Common myeloid progenitor, CD34-positive (primary cell): ENCODE data around the gene SMPD3.

Experiments
- CTCF ChIA-PET: fragments of 350-600 bp; sonication (Branson Sonifier 250); formaldehyde crosslinking; loops from one replicate; lab custom pipeline; 2021; ENCODE audit warnings: antibody characterized with exemption; lab: Charles Lee
- POLR2A ChIA-PET: fragments of 350-600 bp; sonication (Branson Sonifier 250); formaldehyde crosslinking; loops from one replicate; lab custom pipeline; 2021; ENCODE audit warnings: antibody characterized with exemption; lab: Charles Lee
- DNase-seq, 3 donors: peaks; one replicate each; pipeline versions ENCODE4 v3.0.0 to v3.0.0-alpha.2; 2013
- H3K27ac ChIP-seq, 2 experiments: 1 replicate in 1 of 2; 2 replicates in 1 of 2; pipeline ENCODE4 v1.7.0; 2013; ENCODE audit warnings: inconsistent platforms in 2 of 2, low read length in 2 of 2, mild to moderate bottlenecking in 2 of 2, low read depth in 1 of 2, moderate library complexity in 1 of 2; ENCODE audit not compliant: severe bottlenecking in 2 of 2, insufficient read depth in 1 of 2, poor library complexity in 1 of 2
- H3K27me3 ChIP-seq, 5 experiments: replicated peaks in 2 of 5; 1 replicate in 3 of 5; 2 replicates in 2 of 5; pipeline versions ENCODE4 v1.6.1 to v1.7.0; 2013; ENCODE audit warnings: low read length in 4 of 5, mild to moderate bottlenecking in 2 of 5, moderate library complexity in 2 of 5, inconsistent platforms in 1 of 5; ENCODE audit not compliant: insufficient read depth in 5 of 5, control insufficient read depth in 4 of 5
- H3K36me3 ChIP-seq, 4 experiments: 1 replicate in 2 of 4; 2 replicates in 2 of 4; pipeline versions ENCODE4 v1.6.1 to v1.7.0; 2013; ENCODE audit warnings: low read length in 3 of 4, control low read depth in 1 of 4, mild to moderate bottlenecking in 1 of 4; ENCODE audit not compliant: control insufficient read depth in 4 of 4, insufficient read depth in 4 of 4
- H3K4me1 ChIP-seq, 4 experiments: 1 replicate in 3 of 4; 2 replicates in 1 of 4; pipeline versions ENCODE4 v1.6.1 to v1.7.1; 2013; ENCODE audit warnings: low read length in 3 of 4, mild to moderate bottlenecking in 3 of 4, control low read depth in 1 of 4, inconsistent platforms in 1 of 4, moderate library complexity in 1 of 4; ENCODE audit not compliant: control insufficient read depth in 4 of 4, insufficient read depth in 4 of 4; ENCODE audit errors: control extremely low read depth in 1 of 4
- H3K4me3 ChIP-seq, 7 experiments: 1 replicate in 4 of 7; 2 replicates in 3 of 7; pipeline versions ENCODE4 v1.5.1 to v1.7.0; 2013; ENCODE audit warnings: mild to moderate bottlenecking in 7 of 7, low read length in 6 of 7, moderate library complexity in 6 of 7, inconsistent platforms in 2 of 7, low read depth in 2 of 7, control low read depth in 1 of 7; ENCODE audit not compliant: insufficient read depth in 4 of 7, control insufficient read depth in 1 of 7; ENCODE audit errors: extremely low read depth in 1 of 7
- H3K9me3 ChIP-seq, 5 experiments: 1 replicate in 4 of 5; 2 replicates in 1 of 5; pipeline versions ENCODE4 v1.6.1 to v1.7.1; 2013; ENCODE audit warnings: low read length in 4 of 5, mild to moderate bottlenecking in 2 of 5, inconsistent platforms in 1 of 5, low read depth in 1 of 5, moderate library complexity in 1 of 5; ENCODE audit not compliant: control insufficient read depth in 4 of 5, insufficient read depth in 2 of 5; ENCODE audit errors: control extremely low read depth in 1 of 5
- WGBS: methylation state at CpG from one replicate; pipeline ENCODE4 v1.1.5; 2013; ENCODE audit not compliant: insufficient coverage; 5-methylcytosine and 5-hydroxymethylcytosine counted together

The SMPD3 gene

DNA sequence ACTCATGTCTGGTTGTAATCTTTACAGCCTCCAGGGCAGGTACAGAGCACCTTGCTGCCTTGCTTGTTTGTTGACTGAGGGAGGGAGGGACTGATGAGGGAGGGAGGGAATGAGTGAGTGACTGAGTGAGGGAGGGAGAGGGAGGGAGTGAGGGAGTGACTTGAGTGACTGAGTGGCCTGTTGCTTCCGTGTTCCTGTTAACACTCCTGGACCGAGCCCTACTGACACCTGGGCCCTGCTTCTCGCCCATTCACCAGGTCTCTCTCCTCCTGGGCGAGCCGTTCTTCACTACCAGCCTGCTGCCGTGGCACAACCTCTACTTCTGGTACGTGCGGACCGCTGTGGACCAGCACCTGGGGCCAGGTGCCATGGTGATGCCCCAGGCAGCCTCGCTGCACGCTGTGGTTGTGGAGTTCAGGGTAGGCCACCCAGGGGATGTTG lies 96.3 kb downstream of the SMPD3 start:
- Histone ChIP-seq H3K27me3 (no peaks in the 10 kb centered on the region), H3K4me1 (peaks cover 0 to 24% (median 21%) of the 10 kb centered on the region in 4 experiments), H3K27ac (no peak overlapping the region), H3K9me3 (no peaks in the 10 kb centered on the region), H3K4me3 (no peak overlapping the region), H3K36me3 (peaks cover 7 to 86% (median 63%) of the 10 kb centered on the region in 4 experiments)
- DNase-seq = no peak
- POLR2A ChIA-PET = no interaction called here
- 98% methylated on average over 11 of the region's 11 CpGs for WGBS
- CTCF ChIA-PET = interaction anchor here (6.6 kb wide), 1 partner anchor 17 kb away, joined by 48 read pairs; no protein-coding TSS in a partner anchor

DNA sequence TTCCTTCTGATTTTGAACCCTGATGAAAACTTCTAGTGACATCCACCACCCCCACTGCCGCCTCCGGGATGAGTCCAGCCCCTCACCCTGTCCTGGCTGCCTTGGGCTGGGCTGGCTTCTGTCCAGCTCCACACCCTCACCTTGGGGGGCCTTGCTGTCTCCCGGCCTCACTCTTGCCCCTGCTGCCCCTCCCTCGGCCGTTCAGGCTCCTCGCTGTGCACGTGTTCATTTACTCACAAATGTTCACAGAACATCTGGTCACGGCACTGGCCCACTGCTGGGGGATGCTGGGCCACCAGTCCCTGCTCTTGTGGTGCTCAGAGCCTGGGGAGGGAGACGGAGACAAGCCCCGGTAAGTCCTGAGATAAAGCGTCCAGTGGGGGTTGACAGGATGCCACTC lies 96.8 kb downstream of the SMPD3 start:
- no peak overlapping the region for H3K27ac ChIP-seq
- over 99% methylated on average over 11 of the region's 11 CpGs for WGBS
- no peak overlapping the region for H3K4me3 ChIP-seq
- no peaks in the 10 kb centered on the region for H3K9me3 ChIP-seq
- peaks cover 0 to 20% (median 16%) of the 10 kb centered on the region in 4 experiments for H3K4me1 ChIP-seq
- ChIA-PET POLR2A (no interaction called here), CTCF (no interaction called here)
- peaks cover 8 to 87% (median 64%) of the 10 kb centered on the region in 4 experiments for H3K36me3 ChIP-seq
- no peak for DNase-seq
- no peaks in the 10 kb centered on the region for H3K27me3 ChIP-seq

DNA sequence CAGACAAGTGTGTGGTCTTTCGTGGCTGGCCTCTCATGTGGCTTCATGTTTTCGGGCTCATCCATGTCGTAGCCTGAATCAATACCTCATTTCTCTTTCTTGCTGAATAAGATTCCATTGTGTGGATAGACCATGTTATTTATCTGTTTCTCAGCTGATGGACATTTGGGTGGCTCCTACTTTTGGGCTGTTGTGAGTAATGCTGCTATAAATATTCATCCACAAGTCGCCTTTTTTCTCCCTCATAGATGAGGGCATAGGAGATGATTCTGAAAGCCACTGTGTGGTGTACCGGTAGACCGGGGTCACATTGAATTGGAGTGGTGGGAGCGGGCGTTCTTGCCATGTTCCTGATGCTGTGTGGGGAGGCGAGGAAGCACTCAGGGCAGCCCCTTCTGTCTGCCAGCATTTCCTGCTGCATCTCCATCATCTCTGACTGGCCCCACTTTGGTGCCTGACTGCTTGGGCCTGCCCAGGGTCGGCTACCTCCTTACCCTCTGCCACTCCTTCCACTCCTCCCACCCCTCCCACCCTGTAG lies 97.4 kb downstream of the SMPD3 start:
- Histone ChIP-seq H3K4me3 (no peak overlapping the region), H3K4me1 (peaks cover 0 to 16% (median 10%) of the 10 kb centered on the region in 4 experiments), H3K36me3 (peaks cover 8 to 93% (median 70%) of the 10 kb centered on the region in 4 experiments), H3K27ac (no peak overlapping the region), H3K9me3 (no peaks in the 10 kb centered on the region), H3K27me3 (no peaks in the 10 kb centered on the region)
- 84% methylated on average over 2 of the region's 10 CpGs for WGBS
- ChIA-PET CTCF (no interaction called here), POLR2A (no interaction called here)
- no peak for DNase-seq

DNA sequence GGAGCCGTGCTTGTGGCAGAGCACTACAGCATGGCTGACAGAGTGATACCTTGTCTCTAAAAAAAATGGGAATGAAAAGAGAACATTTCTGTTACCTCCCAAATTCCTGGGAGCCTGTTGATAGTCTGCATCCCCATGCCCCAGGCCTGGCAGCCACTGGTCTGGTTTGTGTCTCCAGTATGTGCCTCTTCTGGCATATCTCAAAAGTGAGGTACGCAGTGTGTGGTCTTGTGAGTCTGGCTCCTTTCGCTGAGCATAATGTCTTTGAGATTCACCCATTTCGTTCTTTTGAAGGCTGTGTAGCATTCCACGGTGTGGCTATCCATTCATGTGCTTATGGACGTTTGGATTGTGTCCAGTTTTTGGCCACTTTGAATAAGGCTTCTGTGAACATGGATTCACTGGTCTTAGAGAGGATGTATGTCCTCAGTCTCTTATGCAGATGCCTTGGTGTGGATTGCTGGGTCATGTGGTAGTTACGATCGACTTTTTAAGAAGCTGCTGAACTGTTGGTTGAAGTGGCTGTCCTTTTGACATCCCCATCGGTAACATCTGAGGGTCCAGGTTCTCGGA lies 98.4 kb downstream of the SMPD3 start:
- POLR2A ChIA-PET = no interaction called here
- peaks cover 9 to 97% (median 75%) of the 10 kb centered on the region in 4 experiments for H3K36me3 ChIP-seq

DNA sequence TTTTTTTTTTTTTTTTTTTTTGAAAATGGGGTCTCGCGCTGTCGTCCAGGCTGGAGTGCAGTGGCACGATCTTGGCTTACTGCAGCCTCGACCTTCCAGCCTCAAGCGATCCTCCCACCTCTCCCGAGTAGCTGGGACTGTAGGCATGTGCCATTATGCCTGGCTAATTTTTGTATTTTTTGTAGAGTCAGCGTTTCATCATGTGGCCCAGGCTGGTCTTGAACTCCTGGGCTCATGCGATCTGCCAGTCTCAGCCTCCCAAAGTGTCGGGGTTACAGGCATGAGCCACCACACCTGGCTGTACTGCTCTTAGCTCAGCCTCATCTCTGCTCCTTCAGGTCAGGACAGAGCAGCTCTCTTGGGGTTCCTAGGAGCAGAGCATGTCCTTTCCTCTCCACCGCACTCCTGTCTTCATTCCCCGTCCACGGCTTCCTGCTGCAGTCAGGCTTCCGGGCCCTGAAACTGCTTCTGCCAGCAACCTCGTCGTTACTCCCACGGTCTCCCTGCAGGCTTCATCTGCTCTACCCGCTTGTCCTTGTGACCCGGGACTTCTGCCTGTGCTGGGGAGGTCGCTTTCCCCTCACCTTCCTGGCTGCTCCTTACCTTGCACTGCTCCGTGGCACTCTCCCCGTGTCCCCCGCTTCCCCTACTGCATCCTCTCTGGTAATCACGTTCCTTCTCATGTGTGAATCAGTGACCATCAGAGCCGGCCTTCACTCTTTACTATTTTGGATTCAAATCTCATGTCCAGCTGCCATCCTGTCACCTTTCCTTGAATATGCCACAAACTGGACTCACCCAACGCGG lies 99.5 kb downstream of the SMPD3 start:
- DNase-seq = no peak
- CTCF ChIA-PET = interaction anchor here (1.2 kb wide), 1 partner anchor 9 kb away, joined by 3 read pairs; no protein-coding TSS in a partner anchor
- H3K27me3 ChIP-seq = no peaks in the 10 kb centered on the region
- no peak overlapping the region for H3K4me3 ChIP-seq
- peaks cover 0 to 3% (median under 1%) of the 10 kb centered on the region in 4 experiments for H3K4me1 ChIP-seq
- no peaks in the 10 kb centered on the region for H3K9me3 ChIP-seq
- 99% methylated on average over 22 of the region's 27 CpGs for WGBS
- no peak overlapping the region for H3K27ac ChIP-seq
- H3K36me3 ChIP-seq = peaks cover 7 to 96% (median 73%) of the 10 kb centered on the region in 4 experiments
- POLR2A ChIA-PET = no interaction called here

More for the DNA sequence above, 98.4 kb downstream of the SMPD3 start:
- no peak for DNase-seq
- no peaks in the 10 kb centered on the region for H3K27me3 ChIP-seq
- H3K9me3 ChIP-seq = no peaks in the 10 kb centered on the region
- H3K4me1 ChIP-seq = peaks cover 0 to 6% (median 1%) of the 10 kb centered on the region in 4 experiments
- WGBS = 100% methylated on average over 7 of the region's 10 CpGs
- no peak overlapping the region for H3K4me3 ChIP-seq
- no peak overlapping the region for H3K27ac ChIP-seq
- CTCF ChIA-PET = no interaction called here

DNA sequence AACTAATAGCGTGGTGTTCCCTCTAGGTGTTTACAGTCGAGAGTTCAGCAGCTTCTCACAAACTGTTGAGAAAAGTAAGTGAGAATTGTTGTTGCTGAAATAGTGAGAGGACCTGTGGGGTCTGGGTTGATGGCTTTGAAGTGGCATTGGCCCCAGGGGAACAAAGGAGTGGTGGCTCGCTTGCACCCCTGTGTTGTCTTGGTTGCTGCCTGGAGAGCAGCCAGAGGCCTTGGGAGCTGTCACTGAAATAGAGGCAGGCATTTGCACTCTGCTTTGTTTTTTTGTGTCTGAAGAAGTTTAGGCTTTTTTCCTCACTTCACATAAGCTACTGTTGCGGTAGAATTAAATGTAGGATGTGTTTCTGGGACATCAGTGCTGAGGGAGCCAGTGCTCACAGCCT lies 100.7 kb downstream of the SMPD3 start:
- peaks cover 0 to 3% (median under 1%) of the 10 kb centered on the region in 4 experiments for H3K4me1 ChIP-seq
- ChIA-PET CTCF (interaction anchor here (0.5 to 1.6 kb wide), 3 partner anchors 19 to 235 kb away, joined by 3 to 6 read pairs (median 4); no protein-coding TSS in a partner anchor), POLR2A (no interaction called here)
- H3K9me3 ChIP-seq = no peaks in the 10 kb centered on the region
- DNase-seq = no peak
- 100% methylated on average over 2 of the region's 4 CpGs for WGBS
- H3K27ac ChIP-seq = no peak overlapping the region
- peaks cover 8 to 94% (median 75%) of the 10 kb centered on the region in 4 experiments for H3K36me3 ChIP-seq
- H3K27me3 ChIP-seq = no peaks in the 10 kb centered on the region
- H3K4me3 ChIP-seq = no peak overlapping the region
